HepG2 (cell line): ENCODE data around the gene SOX8. TPM values are rescaled to one million over a fixed set of nuclear protein-coding genes. Genes with fewer than 3 reads are reported as not detected.

Source experiments
- BRD4 ChIP-seq: sonication (generic); formaldehyde crosslinking; IDR thresholded peaks from 2 replicates; pipeline ENCODE4 v1.4.0; 2020; ENCODE audit warnings: missing genetic modification reagents
- BRF2 ChIP-seq: sonication (generic); formaldehyde crosslinking; IDR thresholded peaks from 2 replicates; pipeline ENCODE4 v1.8.1; 2022; ENCODE audit warnings: mild to moderate bottlenecking, missing genetic modification reagents
- HOMEZ ChIP-seq: IDR thresholded peaks from 2 replicates; pipeline ENCODE4 v1.6.1; 2016; ENCODE audit warnings: low read depth
- SNAPC2 ChIP-seq: sonication (generic); formaldehyde crosslinking; IDR thresholded peaks from 2 replicates; pipeline ENCODE4 v1.8.1; 2022; ENCODE audit warnings: mild to moderate bottlenecking, missing genetic modification reagents
- SP4 ChIP-seq: sonication (generic); formaldehyde crosslinking; IDR thresholded peaks from 2 replicates; pipeline ENCODE4 v1.8.1; 2023; ENCODE audit warnings: mild to moderate bottlenecking, missing genetic modification reagents
- TBX3 ChIP-seq: fragments of 450-650 bp; IDR thresholded peaks from 2 replicates; pipeline ENCODE4 v1.6.1; 2017; ENCODE audit warnings: antibody characterized with exemption, mild to moderate bottlenecking, inconsistent platforms, borderline replicate concordance
- TRIM24 ChIP-seq: sonication (generic); formaldehyde crosslinking; IDR thresholded peaks from 2 replicates; pipeline ENCODE4 v1.8.0; 2022; ENCODE audit warnings: mild to moderate bottlenecking, missing genetic modification reagents
- YEATS4 ChIP-seq: sonication (generic); formaldehyde crosslinking; IDR thresholded peaks from 2 replicates; pipeline ENCODE4 v1.4.0; 2020; ENCODE audit warnings: missing genetic modification reagents, borderline replicate concordance
- ZNF232 ChIP-seq: sonication (generic); formaldehyde crosslinking; IDR thresholded peaks from 2 replicates; pipeline ENCODE4 v1.4.0; 2020; ENCODE audit warnings: missing genetic modification reagents, borderline replicate concordance
- ZNF281 ChIP-seq: sonication (generic); formaldehyde crosslinking; IDR thresholded peaks from 2 replicates; pipeline ENCODE4 v1.4.0; 2020; ENCODE audit warnings: missing genetic modification reagents, borderline replicate concordance
- ZNF382 ChIP-seq: sonication (generic); formaldehyde crosslinking; IDR thresholded peaks from 2 replicates; pipeline ENCODE4 v1.5.0; 2020; ENCODE audit warnings: missing genetic modification reagents, mild to moderate bottlenecking, borderline replicate concordance
- ZNF407 ChIP-seq: sonication (generic); formaldehyde crosslinking; IDR thresholded peaks from one replicate; pipeline ENCODE4 v1.5.1; 2020; ENCODE audit warnings: mild to moderate bottlenecking, missing genetic modification reagents; ENCODE audit errors: not compliant biosample characterization
- ZNF552 ChIP-seq: sonication (generic); formaldehyde crosslinking; IDR thresholded peaks from 2 replicates; pipeline ENCODE4 v1.9.0; 2022; ENCODE audit warnings: missing genetic modification reagents, mild to moderate bottlenecking, borderline replicate concordance
- ZNF572 ChIP-seq: sonication (generic); formaldehyde crosslinking; IDR thresholded peaks from 2 replicates; pipeline ENCODE4 v1.5.1; 2020; ENCODE audit warnings: mild to moderate bottlenecking, missing genetic modification reagents
- ZNF777 ChIP-seq: sonication (generic); formaldehyde crosslinking; IDR thresholded peaks from 2 replicates; pipeline ENCODE4 v1.4.0; 2020; ENCODE audit warnings: missing genetic modification reagents
- polyA plus RNA-seq, 8 experiments: library from polyadenylated mRNA; depleted of rRNA in 3 of 8; stranded (reverse) in 7 of 8; unstranded in 1 of 8; fragments of >200 nt; fragmentation: Illumina TruSeq in 4 of 8; extraction: Trizol in 4 of 8; gene quantifications; 2 replicates each; pipeline versions ENCODE4 v1.2.1 to v1.2.3, GENCODE V29; 2011 to 2016; ENCODE audit warnings: low read depth in 4 of 8, missing spikeins in 1 of 8, mixed read lengths in 1 of 8; ENCODE audit not compliant: insufficient read depth in 1 of 8
- total RNA-seq, 5 experiments: library from RNA; depleted of rRNA; stranded (reverse); fragments of >200 nt; fragmentation: Illumina TruSeq; extraction: Trizol; gene quantifications; 2 replicates each; pipeline ENCODE4 v1.2.3, GENCODE V29; 2016; ENCODE audit warnings: low read depth in 1 of 5

The SOX8 gene
- total and polyA plus RNA-seq, 2 of the 13 experiments (the other 11 are each of a cell fraction or from before 2014, with no cell fraction given): 0.20 to 0.28 TPM

- no peak for TF ChIP-seq ZNF407
- no peak for TF ChIP-seq ZNF552 (CRISPR knock-in tag)
- no peak for TF ChIP-seq HOMEZ
- peak; percentile 51; the same call in 1 of the 2 replicates for TF ChIP-seq YEATS4 (CRISPR knock-in tag)
- TF ChIP-seq ZNF382 (CRISPR knock-in tag): no peak
- peak; percentile 41; the same call in 1 of the 2 replicates for TF ChIP-seq SP4 (CRISPR knock-in tag)
- no peak for TF ChIP-seq SNAPC2 (CRISPR knock-in tag)
- 0 out of 2 replicates have a peak, but pooled peaks have one; percentile 77 for TF ChIP-seq ZNF572 (CRISPR knock-in tag)
- TF ChIP-seq TBX3: no peak
- TF ChIP-seq TRIM24 (CRISPR knock-in tag): no peak
- TF ChIP-seq BRD4 (CRISPR knock-in tag): peak; percentile 73
- TF ChIP-seq BRF2 (CRISPR knock-in tag): no peak
- TF ChIP-seq ZNF777 (CRISPR knock-in tag): 0 out of 2 replicates have a peak, but pooled peaks have one; percentile 48
- no peak for TF ChIP-seq ZNF232 (CRISPR knock-in tag)
- no peak for TF ChIP-seq ZNF281 (CRISPR knock-in tag)
Observed at GRCh38 chr16:972316-973002, 9.1 kb upstream of the SOX8 start (continued).
